SH-SY5Y (cell line): ENCODE measurements around the gene NXF3.

Experiments
- GATA2 ChIP-seq: IDR thresholded peaks from 2 replicates; pipeline ENCODE4 v1.6.1; 2011; ENCODE audit warnings: mild to moderate bottlenecking, low read depth, low read length
- GATA3 ChIP-seq: IDR thresholded peaks from 2 replicates; pipeline ENCODE4 v1.6.1; 2011; ENCODE audit warnings: low read depth, mild to moderate bottlenecking, low read length, moderate library complexity

The NXF3 gene

DNA sequence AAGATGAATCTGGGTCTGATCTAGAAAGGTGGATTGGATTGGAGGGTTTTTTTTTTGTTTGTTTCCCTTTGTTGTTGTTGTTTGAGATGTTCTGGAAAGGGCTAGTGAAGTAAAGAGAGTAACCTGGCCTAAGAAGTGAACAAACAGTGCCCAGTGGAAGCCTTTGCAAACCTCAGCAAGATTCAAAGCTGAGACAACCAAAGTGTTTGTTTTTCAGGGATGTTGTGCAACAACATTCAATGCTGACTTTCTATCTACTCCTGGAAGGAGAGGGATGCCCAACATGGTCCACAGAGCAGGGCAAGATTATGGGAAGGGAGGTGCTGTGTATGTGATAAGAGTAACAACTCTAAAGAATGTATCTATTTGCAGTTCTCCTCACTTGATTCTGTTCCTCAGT, 40.3 kb downstream of the NXF3 start:
- TF ChIP-seq GATA3 (no peak), GATA2 (no peak)

DNA sequence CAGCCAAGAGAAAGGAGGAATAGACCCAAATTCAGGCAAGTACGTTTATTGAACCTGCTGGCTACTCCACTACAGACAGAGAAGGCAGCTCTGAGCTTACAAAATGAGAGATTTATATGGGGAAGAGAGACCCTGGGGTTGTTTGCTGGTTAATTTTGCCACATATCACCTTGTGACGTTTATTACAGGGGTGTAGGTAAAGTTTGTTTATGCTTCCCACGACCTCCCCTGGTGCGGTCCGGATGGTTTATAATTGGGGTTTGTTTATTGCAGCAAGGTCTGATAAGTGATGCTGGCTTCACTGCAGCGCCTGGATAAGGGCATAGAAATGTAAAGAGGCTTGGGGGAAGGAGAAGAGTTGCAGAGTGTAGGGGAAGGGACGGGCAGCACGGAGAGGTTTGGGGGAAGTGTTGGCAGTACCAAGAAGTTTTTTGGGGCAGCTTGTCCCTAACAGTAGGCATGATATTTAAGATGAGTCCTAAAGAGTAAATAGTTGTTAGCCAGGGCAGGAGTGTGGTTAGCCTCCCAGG, 41.6 kb downstream of the NXF3 start:
- TF ChIP-seq GATA3 = no peak
- TF ChIP-seq GATA2 = no peak
